HepG2 (cell line): ENCODE results near the gene ATP6V0D1. TPM values are rescaled to one million over a fixed set of nuclear protein-coding genes. Genes with fewer than 3 reads are reported as not detected.

ENCODE experiments used
- BHLHE40 ChIP-seq: IDR thresholded peaks from 2 replicates; pipeline ENCODE4 v1.6.1; 2011; ENCODE audit warnings: low read length, improper control_type of control experiment
- CBX2 ChIP-seq, 2 experiments: fragments of 200-600 bp in 1 of 2; sonication (generic); formaldehyde crosslinking in 1 of 2; IDR thresholded peaks; 2 replicates each; pipeline versions ENCODE4 v1.7.0 to v1.8.1; 2018 to 2022; ENCODE audit warnings: low read depth in 2 of 2, low read length in 1 of 2, mild to moderate bottlenecking in 1 of 2, missing genetic modification reagents in 1 of 2
- EED ChIP-seq: sonication (generic); formaldehyde crosslinking; IDR thresholded peaks from 2 replicates; pipeline ENCODE4 v1.5.0; 2020; ENCODE audit warnings: mild to moderate bottlenecking, missing genetic modification reagents
- HMGXB3 ChIP-seq: sonication (generic); formaldehyde crosslinking; IDR thresholded peaks from 2 replicates; pipeline ENCODE4 v1.4.0; 2020; ENCODE audit warnings: missing genetic modification reagents, borderline replicate concordance
- KAT2B ChIP-seq: fragments of 150-350 bp; IDR thresholded peaks from 2 replicates; pipeline ENCODE4 v1.6.1; 2014; ENCODE audit warnings: low read depth, low read length, borderline replicate concordance
- MTF1 ChIP-seq: sonication (generic); formaldehyde crosslinking; IDR thresholded peaks from 2 replicates; pipeline ENCODE4 v1.5.0; 2020; ENCODE audit warnings: missing genetic modification reagents
- PRPF4 ChIP-seq: fragments of 200-400 bp; formaldehyde crosslinking; IDR thresholded peaks from 2 replicates; pipeline ENCODE4 v1.6.1; 2016; ENCODE audit warnings: low read length, low read depth; ENCODE audit not compliant: poor library complexity, severe bottlenecking
- SIX1 ChIP-seq: sonication (generic); formaldehyde crosslinking; IDR thresholded peaks from 2 replicates; pipeline ENCODE4 v1.4.0; 2020; ENCODE audit warnings: missing genetic modification reagents, borderline replicate concordance
- THAP8 ChIP-seq: sonication (generic); formaldehyde crosslinking; IDR thresholded peaks from 2 replicates; pipeline ENCODE4 v1.5.1; 2020; ENCODE audit warnings: missing genetic modification reagents, mild to moderate bottlenecking, borderline replicate concordance
- YY1 ChIP-seq: IDR thresholded peaks from 2 replicates; pipeline ENCODE4 v1.6.1; 2011; ENCODE audit warnings: low read length, low read depth, moderate library complexity, mild to moderate bottlenecking; ENCODE audit not compliant: insufficient read depth, insufficient replicate concordance
- ZNF124 ChIP-seq: sonication (generic); formaldehyde crosslinking; IDR thresholded peaks from 2 replicates; pipeline ENCODE4 v1.4.0; 2020; ENCODE audit warnings: missing genetic modification reagents
- ZNF142 ChIP-seq: sonication (generic); formaldehyde crosslinking; IDR thresholded peaks from 2 replicates; pipeline ENCODE4 v1.4.0; 2020; ENCODE audit warnings: missing genetic modification reagents
- ZNF253 ChIP-seq: sonication (generic); formaldehyde crosslinking; IDR thresholded peaks from 2 replicates; pipeline ENCODE4 v1.8.0; 2022; ENCODE audit warnings: mild to moderate bottlenecking, missing genetic modification reagents, borderline replicate concordance
- ZNF3 ChIP-seq: IDR thresholded peaks from 2 replicates; pipeline ENCODE4 v1.7.0; 2017; ENCODE audit warnings: inconsistent platforms
- ZNF317 ChIP-seq: sonication (generic); formaldehyde crosslinking; IDR thresholded peaks from 2 replicates; pipeline ENCODE4 v1.5.0; 2020; ENCODE audit warnings: mild to moderate bottlenecking, missing genetic modification reagents
- ZNF878 ChIP-seq: sonication (generic); formaldehyde crosslinking; IDR thresholded peaks from 2 replicates; pipeline ENCODE4 v1.8.1; 2023; ENCODE audit warnings: mild to moderate bottlenecking, missing genetic modification reagents, moderate library complexity
- polyA plus RNA-seq, 8 experiments: library from polyadenylated mRNA; depleted of rRNA in 3 of 8; stranded (reverse) in 7 of 8; unstranded in 1 of 8; fragments of >200 nt; fragmentation: Illumina TruSeq in 4 of 8; extraction: Trizol in 4 of 8; gene quantifications; 2 replicates each; pipeline versions ENCODE4 v1.2.1 to v1.2.3, GENCODE V29; 2011 to 2016; ENCODE audit warnings: low read depth in 4 of 8, missing spikeins in 1 of 8, mixed read lengths in 1 of 8; ENCODE audit not compliant: insufficient read depth in 1 of 8
- total RNA-seq, 5 experiments: library from RNA; depleted of rRNA; stranded (reverse); fragments of >200 nt; fragmentation: Illumina TruSeq; extraction: Trizol; gene quantifications; 2 replicates each; pipeline ENCODE4 v1.2.3, GENCODE V29; 2016; ENCODE audit warnings: low read depth in 1 of 5
- TF ChIP-seq, protein P1 (sequence below): sonication (generic); formaldehyde crosslinking; IDR thresholded peaks from 2 replicates; pipeline ENCODE4 v1.4.0; 2020; ENCODE audit warnings: mild to moderate bottlenecking, missing genetic modification reagents

The ATP6V0D1 gene
- total and polyA plus RNA-seq, 2 of the 13 experiments (the other 11 are each of a cell fraction or from before 2014, with no cell fraction given): 51.1 to 61.3 TPM

DNA sequence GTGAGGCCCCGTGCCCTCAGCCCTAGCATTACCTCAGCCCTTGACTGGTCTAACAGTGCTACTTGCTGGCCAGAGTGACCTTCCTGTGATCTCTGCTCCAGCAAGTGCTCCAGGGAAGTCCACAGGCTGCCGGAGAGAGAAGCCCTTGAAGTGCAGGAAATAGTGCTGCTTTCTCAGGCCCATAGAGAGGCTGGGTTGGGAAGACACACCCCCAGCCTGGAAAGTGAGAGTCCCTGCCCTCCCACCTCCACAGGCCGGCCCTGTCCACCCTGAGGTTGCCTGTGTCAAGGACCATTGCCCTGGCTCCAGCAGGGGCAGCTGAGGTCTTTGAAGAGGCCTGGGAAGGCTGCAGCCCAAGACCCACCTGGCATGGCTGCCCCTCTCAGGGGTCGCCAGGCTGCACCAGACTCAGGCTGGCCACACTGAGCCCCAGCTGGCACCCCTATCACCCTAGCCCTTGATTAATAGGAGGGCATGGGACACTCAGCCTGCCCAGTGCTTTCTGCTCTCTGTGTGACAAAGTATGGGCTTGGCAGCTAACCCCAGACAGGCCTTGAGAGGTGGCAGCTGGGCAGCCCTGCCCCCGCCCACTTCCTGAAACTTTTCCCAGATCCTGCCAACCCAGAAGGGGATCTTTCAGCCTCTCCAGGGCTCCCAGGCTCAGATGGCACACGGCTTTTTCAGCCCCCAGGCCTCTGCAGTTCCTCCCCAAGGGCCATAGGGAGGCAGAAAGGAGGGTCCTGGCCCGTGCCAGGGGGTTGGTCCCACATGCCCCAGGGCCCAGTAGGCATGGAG, 21.7 kb downstream of the ATP6V0D1 start (continued):
- no peak for TF ChIP-seq ZNF142 (CRISPR knock-in tag)
- TF ChIP-seq CBX2 (IDR thresholded peaks at IDR 0.05; ENCODE audit: low read depth, low read length): no peak
- TF ChIP-seq CBX2 (CRISPR knock-in tag; IDR thresholded peaks at IDR 0.05; ENCODE audit: low read depth): no peak
- TF ChIP-seq YY1: no peak
- TF ChIP-seq SIX1 (CRISPR knock-in tag): no peak
- TF ChIP-seq HMGXB3 (CRISPR knock-in tag): no peak
- TF ChIP-seq, protein P1, sequence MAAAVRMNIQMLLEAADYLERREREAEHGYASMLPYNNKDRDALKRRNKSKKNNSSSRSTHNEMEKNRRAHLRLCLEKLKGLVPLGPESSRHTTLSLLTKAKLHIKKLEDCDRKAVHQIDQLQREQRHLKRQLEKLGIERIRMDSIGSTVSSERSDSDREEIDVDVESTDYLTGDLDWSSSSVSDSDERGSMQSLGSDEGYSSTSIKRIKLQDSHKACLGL (CRISPR knock-in tag): no peak
- no peak for TF ChIP-seq EED (CRISPR knock-in tag)
- TF ChIP-seq ZNF253 (CRISPR knock-in tag): no peak
- TF ChIP-seq THAP8 (CRISPR knock-in tag): no peak
- no peak for TF ChIP-seq ZNF317 (CRISPR knock-in tag)
- TF ChIP-seq PRPF4: no peak
- no peak for TF ChIP-seq ZNF124 (CRISPR knock-in tag)
- TF ChIP-seq MTF1 (CRISPR knock-in tag): no peak
- no peak for TF ChIP-seq BHLHE40
- no peak for TF ChIP-seq ZNF878 (CRISPR knock-in tag)
- TF ChIP-seq ZNF3: no peak
- TF ChIP-seq KAT2B: no peak
